GM18907 (cell line): ENCODE measurements around the gene METTL25B.

ENCODE experiments used
- ATAC-seq: cut with Tn5 transposase; IDR thresholded peaks from one replicate; pipeline ENCODE4 v1.9.1; 2021; ENCODE audit warnings: mild to moderate bottlenecking, moderate library complexity; ENCODE audit not compliant: unreplicated experiment

METTL25B gene

GRCh38 chr1:156725683-156726280, 2.5 kb upstream of the METTL25B start:
- peak; percentile 31 for ATAC-seq

GRCh38 chr1:156726549-156727226, 1.6 kb upstream of the METTL25B start:
- no peak for ATAC-seq

- ATAC-seq = no peak
Measured at GRCh38 chr1:156727492-156727891, 777 bp upstream of the METTL25B start.

GRCh38 chr1:156728599-156729462, 562 bp downstream of the METTL25B start, which contains the start of gene ISG20L2:
ISG20L2 (minus strand) TSS chr1:156728766; CDS start chr1:156727652, 1,114 bp downstream.
- peak; percentile 84 for ATAC-seq

GRCh38 chr1:156733989-156734584, 5.8 kb downstream of the METTL25B start:
- ATAC-seq = no peak

- ATAC-seq = no peak
Measured at GRCh38 chr1:156738407-156738806, 10.1 kb downstream of the METTL25B start.

GRCh38 chr1:156738916-156739315, 10.6 kb downstream of the METTL25B start:
- no peak for ATAC-seq

- no peak for ATAC-seq
Measured at GRCh38 chr1:156740237-156740740, 12.0 kb downstream of the METTL25B start.

GRCh38 chr1:156740741-156741480, 12.6 kb downstream of the METTL25B start, which contains the start of gene MRPL24:
MRPL24 (minus strand) TSS chr1:156741088; CDS start chr1:156738704, 2,384 bp downstream.
- peak; percentile 79 for ATAC-seq

GRCh38 chr1:156741481-156741983, 13.3 kb downstream of the METTL25B start:
- ATAC-seq = no peak

- ATAC-seq = no peak
Measured at GRCh38 chr1:156742017-156742416, 13.7 kb downstream of the METTL25B start.

- ATAC-seq = no peak
Measured at GRCh38 chr1:156742801-156743200, 14.5 kb downstream of the METTL25B start.

- no peak for ATAC-seq
Measured at GRCh38 chr1:156743367-156744302, 15.4 kb downstream of the METTL25B start.

- no peak for ATAC-seq
Measured at GRCh38 chr1:156744344-156744743, 16.1 kb downstream of the METTL25B start.

- ATAC-seq = no peak
Measured at GRCh38 chr1:156744786-156745419, 16.6 kb downstream of the METTL25B start.

- no peak for ATAC-seq
Measured at GRCh38 chr1:156745881-156746280, 17.6 kb downstream of the METTL25B start.

- no peak for ATAC-seq
Measured at GRCh38 chr1:156746406-156746727, 18.1 kb downstream of the METTL25B start.
